Ishikawa (cell line): ENCODE data around the gene RACGAP1.

Source experiments
- CEBPB ChIP-seq: IDR thresholded peaks from 2 replicates; pipeline ENCODE4 v1.6.1; 2012
- CREB1 ChIP-seq: IDR thresholded peaks from 2 replicates; pipeline ENCODE4 v1.6.1; 2012; ENCODE audit warnings: low read depth
- EGR1 ChIP-seq: IDR thresholded peaks from 2 replicates; pipeline ENCODE4 v1.6.1; 2012
- EP300 ChIP-seq: IDR thresholded peaks from 2 replicates; pipeline ENCODE4 v1.6.1; 2012; ENCODE audit warnings: borderline replicate concordance
- FOXM1 ChIP-seq: IDR thresholded peaks from 2 replicates; pipeline ENCODE4 v1.6.1; 2012; ENCODE audit warnings: low read depth, borderline replicate concordance
- NFIC ChIP-seq: IDR thresholded peaks from 2 replicates; pipeline ENCODE4 v1.6.1; 2012
- RAD21 ChIP-seq: IDR thresholded peaks from 2 replicates; pipeline ENCODE4 v1.6.1; 2012; ENCODE audit warnings: low read depth
- TAF1 ChIP-seq: IDR thresholded peaks from 2 replicates; pipeline ENCODE4 v1.6.1; 2012; ENCODE audit warnings: low read depth, mild to moderate bottlenecking
- TCF12 ChIP-seq: IDR thresholded peaks from 2 replicates; pipeline ENCODE4 v1.6.1; 2012; ENCODE audit warnings: low read depth
- TEAD4 ChIP-seq: IDR thresholded peaks from 2 replicates; pipeline ENCODE4 v1.6.1; 2012
- USF1 ChIP-seq: IDR thresholded peaks from 2 replicates; pipeline ENCODE4 v1.6.1; 2012
- YY1 ChIP-seq: IDR thresholded peaks from 2 replicates; pipeline ENCODE4 v1.6.1; 2012; ENCODE audit warnings: low read depth
- ZBTB7A ChIP-seq: IDR thresholded peaks from 2 replicates; pipeline ENCODE4 v1.6.1; 2012; ENCODE audit warnings: low read depth
- TF ChIP-seq, protein P1 (sequence below): IDR thresholded peaks from 2 replicates; pipeline ENCODE4 v1.6.1; 2012; ENCODE audit warnings: low read depth, mild to moderate bottlenecking
- TF ChIP-seq, protein P2 (sequence below): IDR thresholded peaks from 2 replicates; pipeline ENCODE4 v1.6.1; 2012

RACGAP1 gene

GRCh38 chr12:49944718-49945117 is 80.6 kb downstream of the RACGAP1 start:
- TF ChIP-seq TAF1, result no peak
- no peak for TF ChIP-seq ZBTB7A
- no peak for TF ChIP-seq CEBPB
- TF ChIP-seq, protein P1, sequence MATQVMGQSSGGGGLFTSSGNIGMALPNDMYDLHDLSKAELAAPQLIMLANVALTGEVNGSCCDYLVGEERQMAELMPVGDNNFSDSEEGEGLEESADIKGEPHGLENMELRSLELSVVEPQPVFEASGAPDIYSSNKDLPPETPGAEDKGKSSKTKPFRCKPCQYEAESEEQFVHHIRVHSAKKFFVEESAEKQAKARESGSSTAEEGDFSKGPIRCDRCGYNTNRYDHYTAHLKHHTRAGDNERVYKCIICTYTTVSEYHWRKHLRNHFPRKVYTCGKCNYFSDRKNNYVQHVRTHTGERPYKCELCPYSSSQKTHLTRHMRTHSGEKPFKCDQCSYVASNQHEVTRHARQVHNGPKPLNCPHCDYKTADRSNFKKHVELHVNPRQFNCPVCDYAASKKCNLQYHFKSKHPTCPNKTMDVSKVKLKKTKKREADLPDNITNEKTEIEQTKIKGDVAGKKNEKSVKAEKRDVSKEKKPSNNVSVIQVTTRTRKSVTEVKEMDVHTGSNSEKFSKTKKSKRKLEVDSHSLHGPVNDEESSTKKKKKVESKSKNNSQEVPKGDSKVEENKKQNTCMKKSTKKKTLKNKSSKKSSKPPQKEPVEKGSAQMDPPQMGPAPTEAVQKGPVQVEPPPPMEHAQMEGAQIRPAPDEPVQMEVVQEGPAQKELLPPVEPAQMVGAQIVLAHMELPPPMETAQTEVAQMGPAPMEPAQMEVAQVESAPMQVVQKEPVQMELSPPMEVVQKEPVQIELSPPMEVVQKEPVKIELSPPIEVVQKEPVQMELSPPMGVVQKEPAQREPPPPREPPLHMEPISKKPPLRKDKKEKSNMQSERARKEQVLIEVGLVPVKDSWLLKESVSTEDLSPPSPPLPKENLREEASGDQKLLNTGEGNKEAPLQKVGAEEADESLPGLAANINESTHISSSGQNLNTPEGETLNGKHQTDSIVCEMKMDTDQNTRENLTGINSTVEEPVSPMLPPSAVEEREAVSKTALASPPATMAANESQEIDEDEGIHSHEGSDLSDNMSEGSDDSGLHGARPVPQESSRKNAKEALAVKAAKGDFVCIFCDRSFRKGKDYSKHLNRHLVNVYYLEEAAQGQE, result no peak
- no peak for TF ChIP-seq USF1
- no peak for TF ChIP-seq EGR1
- TF ChIP-seq TEAD4, result no peak
- no peak for TF ChIP-seq EP300
- TF ChIP-seq NFIC, result no peak
- TF ChIP-seq FOXM1, result no peak
- TF ChIP-seq RAD21, result no peak
- TF ChIP-seq, protein P2, sequence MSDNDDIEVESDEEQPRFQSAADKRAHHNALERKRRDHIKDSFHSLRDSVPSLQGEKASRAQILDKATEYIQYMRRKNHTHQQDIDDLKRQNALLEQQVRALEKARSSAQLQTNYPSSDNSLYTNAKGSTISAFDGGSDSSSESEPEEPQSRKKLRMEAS, result no peak
- TF ChIP-seq CREB1, result no peak
- no peak for TF ChIP-seq TCF12
- TF ChIP-seq YY1, result no peak

GRCh38 chr12:49944046-49944445 is 81.2 kb downstream of the RACGAP1 start:
- TF ChIP-seq, protein P1, result no peak
- TF ChIP-seq CREB1 (no peak), RAD21 (no peak), YY1 (no peak)

- 0 out of 2 replicates have a peak, but pooled peaks have one; percentile 13 for TF ChIP-seq EP300
- TF ChIP-seq, protein P1, result no peak
- TF ChIP-seq CEBPB, result no peak
- TF ChIP-seq ZBTB7A, result 0 out of 2 replicates have a peak, but pooled peaks have one; percentile 19
Measured at GRCh38 chr12:49943625-49943960, 81.7 kb downstream of the RACGAP1 start.

- TF ChIP-seq EP300 (no peak), USF1 (no peak)
Measured at GRCh38 chr12:49942921-49943624, 82.2 kb downstream of the RACGAP1 start.

GRCh38 chr12:49942512-49942893 is 82.8 kb downstream of the RACGAP1 start:
- TF ChIP-seq CREB1, result no peak
- TF ChIP-seq NFIC, result no peak
- TF ChIP-seq, protein P1, result no peak
- TF ChIP-seq TCF12, result no peak
- TF ChIP-seq ZBTB7A, result no peak
- TF ChIP-seq, protein P2, result no peak
- no peak for TF ChIP-seq TAF1
- no peak for TF ChIP-seq RAD21
- no peak for TF ChIP-seq USF1
- TF ChIP-seq EP300, result no peak
- TF ChIP-seq TEAD4, result no peak
- no peak for TF ChIP-seq FOXM1
- TF ChIP-seq EGR1, result no peak
- no peak for TF ChIP-seq YY1
